NCI-H187 treated with DMSO at 0.1 percent for 48 hours (cell line): ENCODE data around the gene ALAS1.

ENCODE experiments used
- DNase-seq: peaks from one replicate; lab custom pipeline; 2025; lab: John Stamatoyannopoulos, UW

ALAS1 gene

DNA sequence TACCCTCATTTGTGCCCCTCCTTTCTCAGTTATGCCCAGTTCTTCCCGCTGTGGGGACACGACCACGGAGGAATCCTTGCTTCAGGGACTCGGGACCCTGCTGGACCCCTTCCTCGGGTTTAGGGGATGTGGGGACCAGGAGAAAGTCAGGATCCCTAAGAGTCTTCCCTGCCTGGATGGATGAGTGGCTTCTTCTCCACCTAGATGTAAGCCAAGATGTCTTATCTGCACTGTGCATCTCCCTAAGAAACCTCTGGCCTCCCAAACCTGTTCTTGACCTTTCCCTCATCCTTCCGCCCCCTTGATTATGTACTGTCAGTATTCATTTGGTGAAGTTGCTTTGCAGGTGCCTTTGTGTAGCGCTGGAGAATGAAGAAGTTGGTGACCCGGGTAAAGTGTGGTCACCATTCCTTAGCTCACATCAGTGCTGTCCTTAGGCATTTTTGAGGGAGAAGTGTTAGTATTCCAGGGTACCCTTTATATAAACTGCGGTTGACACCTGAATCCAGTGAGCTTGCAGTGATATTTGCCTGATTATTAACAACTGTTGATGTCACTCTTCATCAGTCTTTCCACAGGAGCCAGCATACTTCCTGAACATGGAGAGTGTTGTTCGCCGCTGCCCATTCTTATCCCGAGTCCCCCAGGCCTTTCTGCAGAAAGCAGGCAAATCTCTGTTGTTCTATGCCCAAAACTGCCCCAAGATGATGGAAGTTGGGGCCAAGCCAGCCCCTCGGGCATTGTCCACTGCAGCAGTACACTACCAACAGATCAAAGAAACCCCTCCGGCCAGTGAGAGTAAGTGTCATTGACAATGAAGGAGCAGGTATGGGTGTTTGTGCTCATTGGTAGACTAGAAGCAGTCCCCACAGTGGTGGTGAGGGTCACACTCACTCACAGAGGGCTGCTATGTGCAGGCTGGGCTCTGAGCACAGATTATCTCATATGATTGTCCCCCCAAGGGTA lies 966 bp downstream of the ALAS1 start:
- no peak for DNase-seq

DNA sequence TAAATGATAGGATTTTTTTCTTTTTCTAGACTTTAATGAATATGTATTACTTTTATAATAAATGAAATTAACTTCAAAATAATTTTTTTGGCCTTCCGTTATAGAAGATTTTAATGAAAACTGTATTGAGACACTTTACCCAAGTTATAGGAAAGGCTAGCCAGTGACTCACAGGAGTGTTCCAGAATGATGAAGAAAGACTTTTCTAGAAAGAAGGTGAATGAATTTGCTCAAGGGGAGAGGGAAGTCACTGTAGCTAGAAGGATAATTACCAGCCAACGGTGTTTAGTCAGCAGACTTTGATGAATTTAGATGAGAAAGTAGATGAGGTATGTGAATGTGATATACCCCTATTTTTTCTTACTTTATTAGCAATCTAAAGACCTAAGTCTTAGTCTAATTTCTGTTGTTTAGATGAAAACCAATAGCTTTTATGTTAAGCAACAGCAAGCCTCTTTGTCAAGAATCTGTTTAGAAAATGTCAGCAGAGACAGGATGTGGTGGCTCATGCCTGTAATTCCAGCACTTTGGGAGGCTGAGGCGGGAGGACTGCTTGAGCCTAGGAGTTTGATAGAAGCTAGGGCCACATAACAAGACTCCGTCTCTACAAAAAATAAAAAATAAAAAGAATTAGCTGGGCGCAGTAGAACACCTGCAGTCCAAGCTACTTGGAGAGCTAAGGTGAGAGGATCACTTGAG lies 3.2 kb downstream of the ALAS1 start:
- DNase-seq: no peak

DNA sequence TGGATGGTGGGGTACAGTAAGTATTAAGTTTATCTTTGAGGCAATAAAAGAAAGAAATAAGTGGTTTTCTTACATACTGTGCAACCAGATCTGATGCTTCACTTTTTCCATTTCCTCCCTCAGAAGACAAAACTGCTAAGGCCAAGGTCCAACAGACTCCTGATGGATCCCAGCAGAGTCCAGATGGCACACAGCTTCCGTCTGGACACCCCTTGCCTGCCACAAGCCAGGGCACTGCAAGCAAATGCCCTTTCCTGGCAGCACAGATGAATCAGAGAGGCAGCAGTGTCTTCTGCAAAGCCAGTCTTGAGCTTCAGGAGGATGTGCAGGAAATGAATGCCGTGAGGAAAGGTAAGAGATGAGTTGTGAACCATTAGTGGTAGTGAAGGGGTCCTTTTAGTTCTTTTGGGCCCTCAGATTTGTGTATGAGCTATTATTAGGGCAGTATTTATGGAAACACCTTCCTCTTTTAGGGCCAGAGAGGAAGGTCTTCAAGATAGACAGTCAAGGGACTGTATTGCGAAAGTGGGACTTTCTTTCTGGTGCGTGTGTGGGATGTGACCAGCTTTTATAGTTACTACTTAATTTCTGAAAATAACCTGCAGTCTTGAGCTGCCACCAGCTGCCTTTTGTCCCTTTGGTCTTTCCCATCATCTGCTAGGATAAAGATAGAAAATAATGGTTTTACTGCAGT lies 4.6 kb downstream of the ALAS1 start:
- DNase-seq: no peak

DNA sequence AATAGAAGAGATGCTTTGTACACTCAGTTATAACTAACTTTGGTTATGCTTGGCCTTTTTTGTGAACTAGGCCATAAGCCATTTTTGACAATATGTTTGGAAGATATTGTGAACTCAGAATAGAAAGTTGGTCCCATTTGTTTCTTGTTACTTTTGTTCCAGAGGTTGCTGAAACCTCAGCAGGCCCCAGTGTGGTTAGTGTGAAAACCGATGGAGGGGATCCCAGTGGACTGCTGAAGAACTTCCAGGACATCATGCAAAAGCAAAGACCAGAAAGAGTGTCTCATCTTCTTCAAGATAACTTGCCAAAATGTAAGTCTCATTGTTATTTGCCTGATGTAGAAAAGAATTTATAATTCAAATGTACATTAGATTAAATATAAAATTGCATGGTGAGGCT lies 5.7 kb downstream of the ALAS1 start:
- DNase-seq: no peak

DNA sequence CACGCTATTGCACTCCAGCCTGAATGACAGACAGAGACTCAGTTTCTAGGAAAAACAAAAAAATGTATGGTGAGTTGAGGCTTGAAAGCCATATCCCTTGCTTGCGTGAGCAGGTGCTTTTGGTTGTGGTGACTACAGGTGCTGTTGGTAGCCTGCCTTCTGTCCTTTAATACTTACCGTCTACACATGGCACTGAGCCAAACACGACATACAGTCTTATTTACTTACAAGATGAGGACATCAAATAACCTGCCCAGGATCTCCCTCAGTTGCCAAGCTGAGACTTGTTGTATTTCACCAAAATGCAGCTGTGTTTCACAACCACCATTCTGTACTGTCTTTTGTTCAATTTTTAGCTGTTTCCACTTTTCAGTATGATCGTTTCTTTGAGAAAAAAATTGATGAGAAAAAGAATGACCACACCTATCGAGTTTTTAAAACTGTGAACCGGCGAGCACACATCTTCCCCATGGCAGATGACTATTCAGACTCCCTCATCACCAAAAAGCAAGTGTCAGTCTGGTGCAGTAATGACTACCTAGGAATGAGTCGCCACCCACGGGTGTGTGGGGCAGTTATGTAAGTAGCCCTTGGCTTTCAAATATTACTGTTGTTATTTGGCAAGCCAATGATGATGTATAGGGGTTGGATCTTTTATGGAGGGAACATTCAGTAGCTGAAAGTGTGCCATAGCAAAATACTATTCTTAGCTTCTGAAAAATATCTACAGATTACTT lies 6.5 kb downstream of the ALAS1 start:
- peak; percentile 31 for DNase-seq

DNA sequence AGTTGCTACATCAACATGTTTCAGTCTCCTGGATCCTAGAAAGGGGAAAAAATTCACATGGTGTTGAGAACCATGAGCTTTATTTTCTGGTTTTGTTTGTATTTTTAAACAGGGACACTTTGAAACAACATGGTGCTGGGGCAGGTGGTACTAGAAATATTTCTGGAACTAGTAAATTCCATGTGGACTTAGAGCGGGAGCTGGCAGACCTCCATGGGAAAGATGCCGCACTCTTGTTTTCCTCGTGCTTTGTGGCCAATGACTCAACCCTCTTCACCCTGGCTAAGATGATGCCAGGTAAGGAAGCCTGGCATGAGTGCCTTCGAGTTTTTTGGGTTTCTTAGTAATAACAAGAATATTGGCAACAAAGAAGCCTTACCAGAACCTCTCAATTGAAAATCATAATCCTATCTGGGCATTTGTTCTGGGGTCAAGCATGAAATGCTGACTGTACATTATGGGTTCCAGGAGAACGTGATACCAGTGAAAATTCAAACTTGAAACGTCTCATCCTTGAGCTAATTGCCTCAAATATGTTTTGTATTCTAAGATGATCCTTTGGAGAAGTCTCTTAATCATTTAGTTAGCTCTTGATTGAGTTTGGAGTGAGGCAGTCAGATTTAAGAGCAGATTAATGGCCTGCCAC lies 7.9 kb downstream of the ALAS1 start:
- no peak for DNase-seq

DNA sequence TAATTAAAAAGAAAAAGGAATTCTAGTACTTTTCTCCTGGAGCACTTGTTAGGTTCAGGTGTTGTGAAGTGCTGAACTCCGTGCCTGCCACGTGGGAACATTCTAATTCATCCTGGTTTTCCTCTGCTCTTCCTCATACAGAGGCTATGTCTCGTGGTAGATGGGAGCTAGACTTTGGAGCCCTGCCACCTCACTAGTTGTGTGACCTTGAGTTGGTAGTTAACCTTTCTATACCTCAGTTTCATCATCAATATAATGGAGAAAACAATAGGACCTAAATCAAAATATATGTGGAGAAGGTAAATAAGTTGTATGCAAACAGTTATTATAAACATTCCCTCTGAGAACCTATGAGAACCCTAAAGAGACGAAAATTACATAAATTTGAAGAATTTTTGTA lies 10.6 kb downstream of the ALAS1 start:
- DNase-seq: no peak

DNA sequence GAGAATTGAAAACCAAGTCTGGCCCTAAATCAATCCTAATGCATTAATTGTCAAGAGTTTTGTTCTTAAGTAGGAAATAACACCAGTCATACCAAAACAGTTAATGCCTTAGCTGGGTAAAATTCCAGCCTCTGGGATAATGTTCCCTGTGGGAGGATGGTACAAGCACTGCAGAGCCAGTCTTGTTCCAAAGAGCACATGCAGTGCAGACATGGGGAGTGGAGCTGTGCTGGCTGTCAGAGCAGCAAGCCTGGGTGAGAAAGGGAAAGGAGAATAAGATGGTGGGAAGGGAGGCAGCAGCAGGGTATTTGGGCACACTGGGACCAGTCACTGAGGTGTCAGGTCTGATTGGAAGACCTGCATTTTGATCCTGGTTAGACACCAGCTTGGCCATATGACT lies 12.1 kb downstream of the ALAS1 start:
- no peak for DNase-seq

DNA sequence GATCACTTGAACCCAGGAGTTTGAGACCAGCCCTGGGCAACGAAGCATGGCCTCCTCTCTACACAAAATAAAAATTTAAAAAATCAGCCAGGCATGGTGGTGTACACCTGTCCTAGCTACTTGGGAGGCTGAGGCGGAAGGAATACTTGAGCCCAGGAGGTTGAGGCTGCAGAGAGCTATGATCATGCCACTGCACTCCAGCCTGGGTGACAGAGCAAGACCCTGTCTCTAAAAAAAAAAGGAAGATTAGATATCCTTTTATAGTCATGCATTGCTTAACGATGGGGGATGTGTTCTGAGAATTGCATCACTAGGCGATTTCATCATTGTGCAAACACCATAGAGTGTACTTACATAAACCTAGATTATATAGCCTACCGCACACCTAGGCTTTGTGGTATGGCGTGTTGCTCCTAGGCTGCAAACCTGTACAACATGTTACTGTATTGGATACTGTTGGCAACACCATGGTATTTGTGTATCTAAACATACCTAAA lies 12.6 kb downstream of the ALAS1 start:
- DNase-seq: no peak

DNA sequence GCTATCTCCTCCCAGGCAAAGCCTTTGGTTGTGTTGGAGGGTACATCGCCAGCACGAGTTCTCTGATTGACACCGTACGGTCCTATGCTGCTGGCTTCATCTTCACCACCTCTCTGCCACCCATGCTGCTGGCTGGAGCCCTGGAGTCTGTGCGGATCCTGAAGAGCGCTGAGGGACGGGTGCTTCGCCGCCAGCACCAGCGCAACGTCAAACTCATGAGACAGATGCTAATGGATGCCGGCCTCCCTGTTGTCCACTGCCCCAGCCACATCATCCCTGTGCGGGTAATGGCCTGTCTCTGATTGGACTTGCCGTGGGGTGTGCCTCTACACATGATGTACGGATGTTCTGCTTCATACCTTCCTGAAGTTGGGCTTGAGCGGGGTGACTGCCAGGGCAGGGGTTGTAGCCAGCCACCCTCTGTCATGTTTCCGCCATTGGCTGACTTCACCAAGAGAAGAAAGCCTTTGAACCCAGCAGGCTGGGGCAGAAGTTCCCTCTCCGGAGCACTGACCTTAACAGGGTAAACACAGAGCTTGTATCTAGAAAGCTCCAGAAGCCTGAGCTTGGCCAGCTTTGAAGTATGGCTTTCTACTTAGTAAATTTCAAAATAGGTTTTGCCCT lies 13.4 kb downstream of the ALAS1 start:
- DNase-seq: no peak

DNA sequence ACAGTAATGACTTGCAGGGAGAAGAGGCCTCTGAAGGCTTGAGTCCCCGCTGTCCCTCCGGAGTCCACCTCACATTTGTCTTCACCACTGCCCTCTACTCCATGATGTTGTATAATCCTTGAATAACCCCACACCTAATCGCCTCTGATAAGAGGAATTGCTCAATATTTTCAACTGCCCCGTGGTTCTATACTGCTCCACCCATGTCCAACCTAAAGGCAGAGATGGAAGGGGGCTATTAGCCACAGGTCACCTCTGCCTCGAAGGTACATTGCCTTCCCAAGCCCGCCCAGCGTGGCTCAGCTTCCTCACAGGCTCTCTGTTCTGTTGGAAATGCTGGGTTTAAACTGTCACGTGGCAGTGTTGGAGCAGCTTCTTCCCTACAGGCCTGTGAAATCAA lies 15.0 kb downstream of the ALAS1 start:
- DNase-seq: no peak

DNA sequence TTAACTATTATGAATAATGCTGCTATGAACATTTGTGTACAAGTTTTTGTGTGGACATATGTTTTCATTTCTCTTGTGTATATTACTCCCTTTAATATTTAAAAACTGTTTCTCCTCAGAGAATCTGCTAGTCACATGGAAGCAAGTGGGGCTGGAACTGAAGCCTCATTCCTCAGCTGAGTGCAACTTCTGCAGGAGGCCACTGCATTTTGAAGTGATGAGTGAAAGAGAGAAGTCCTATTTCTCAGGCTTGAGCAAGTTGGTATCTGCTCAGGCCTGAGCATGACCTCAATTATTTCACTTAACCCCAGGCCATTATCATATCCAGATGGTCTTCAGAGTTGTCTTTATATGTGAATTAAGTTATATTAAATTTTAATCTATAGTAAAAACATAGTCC lies 15.9 kb downstream of the ALAS1 start:
- no peak for DNase-seq

DNA sequence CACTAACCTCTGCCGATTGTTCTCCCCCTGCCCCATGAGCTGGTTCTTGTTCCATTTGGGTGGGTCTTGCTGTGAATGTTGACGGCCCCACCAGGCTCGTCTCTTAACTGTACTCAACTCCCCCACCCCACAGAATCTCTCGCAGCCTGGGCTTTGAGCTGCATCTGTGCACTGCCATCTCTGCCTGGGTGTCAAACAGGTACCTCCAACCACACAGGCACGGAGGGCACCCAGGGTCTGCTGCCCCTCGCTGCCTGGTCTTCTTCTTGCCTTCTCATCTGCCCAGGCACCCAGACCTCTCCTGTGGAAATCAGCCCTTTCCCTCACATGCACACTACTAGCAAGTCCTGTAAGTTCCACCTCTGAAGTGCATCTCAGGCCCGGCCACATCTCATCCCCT lies 17.4 kb downstream of the ALAS1 start:
- no peak for DNase-seq

DNA sequence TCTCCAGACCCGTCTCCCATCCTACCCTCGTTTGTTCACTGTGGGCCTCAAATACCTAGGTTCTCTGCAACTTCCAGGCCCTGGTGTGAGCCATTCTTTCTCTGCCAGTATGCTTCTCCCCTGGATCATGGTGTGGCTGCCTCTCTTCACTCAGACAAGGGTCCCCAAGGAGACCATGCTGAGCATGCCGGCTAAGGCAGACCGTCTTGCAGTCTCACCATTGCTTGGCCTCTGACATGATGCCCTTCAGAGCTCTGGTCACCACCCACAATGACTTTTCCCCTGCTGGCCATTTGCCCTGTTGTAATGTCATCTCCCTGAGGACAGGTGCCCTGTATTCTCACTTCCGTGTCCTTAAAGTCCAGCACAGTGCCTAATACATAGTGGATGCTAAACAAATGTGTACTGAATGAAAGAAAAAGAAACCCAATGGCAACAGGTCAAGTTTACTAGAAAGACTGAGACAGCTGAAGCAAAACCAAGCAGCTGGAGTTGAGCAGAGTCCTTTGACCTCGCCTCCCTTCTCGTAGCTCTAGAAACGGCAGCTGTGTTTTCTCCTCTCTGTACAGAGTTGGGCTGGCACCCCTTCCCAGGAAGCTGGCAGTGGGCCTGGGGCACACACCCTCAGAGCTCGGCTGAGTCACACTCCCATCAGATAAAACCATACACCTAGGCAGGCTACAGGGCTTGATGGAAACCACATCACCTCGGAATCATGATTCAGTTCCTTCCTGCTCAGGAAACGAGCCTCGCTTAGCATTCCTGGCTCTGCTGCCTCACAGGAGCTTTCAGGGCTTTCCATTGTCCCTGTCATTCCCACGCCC lies 18.8 kb downstream of the ALAS1 start:
- DNase-seq: no peak

DNA sequence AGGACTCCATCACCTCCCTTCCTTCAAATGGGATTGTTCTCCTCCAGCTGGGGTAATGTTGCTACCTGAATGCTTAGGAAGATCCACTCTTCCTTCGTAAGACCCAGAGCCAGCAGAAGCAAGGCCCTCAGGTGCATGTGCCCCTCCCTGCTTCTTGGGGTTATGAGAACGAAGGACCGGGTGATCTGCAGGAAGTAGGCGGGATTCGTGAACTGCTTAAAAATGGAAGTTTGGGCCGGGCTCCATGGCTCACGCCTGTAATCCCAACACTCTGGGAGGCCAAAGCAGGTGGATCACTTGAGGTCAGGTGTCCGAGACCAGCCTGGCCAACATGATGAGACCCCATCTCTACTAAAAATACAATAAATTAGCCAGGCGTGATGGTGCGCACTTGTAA lies 19.4 kb downstream of the ALAS1 start:
- no peak for DNase-seq

DNA sequence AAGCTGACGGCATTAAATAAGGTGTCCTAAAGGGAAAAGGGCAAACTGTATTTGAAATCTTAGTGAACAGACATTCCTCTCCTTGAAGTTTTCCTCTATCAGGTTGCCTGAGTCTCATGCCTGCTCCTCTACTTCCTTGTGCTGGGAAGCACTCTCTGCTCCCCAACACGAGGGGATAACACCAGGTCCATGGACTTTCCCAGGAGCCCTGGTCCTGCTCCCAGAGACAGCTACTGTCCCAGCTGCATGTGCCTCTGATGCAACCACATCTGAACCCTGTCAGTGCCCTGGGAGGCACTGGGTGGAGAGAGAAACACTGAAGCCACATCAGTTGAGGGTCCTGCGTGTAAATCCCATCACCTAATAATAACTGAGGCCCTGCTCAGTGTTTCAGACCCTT lies 20.1 kb downstream of the ALAS1 start:
- no peak for DNase-seq

DNA sequence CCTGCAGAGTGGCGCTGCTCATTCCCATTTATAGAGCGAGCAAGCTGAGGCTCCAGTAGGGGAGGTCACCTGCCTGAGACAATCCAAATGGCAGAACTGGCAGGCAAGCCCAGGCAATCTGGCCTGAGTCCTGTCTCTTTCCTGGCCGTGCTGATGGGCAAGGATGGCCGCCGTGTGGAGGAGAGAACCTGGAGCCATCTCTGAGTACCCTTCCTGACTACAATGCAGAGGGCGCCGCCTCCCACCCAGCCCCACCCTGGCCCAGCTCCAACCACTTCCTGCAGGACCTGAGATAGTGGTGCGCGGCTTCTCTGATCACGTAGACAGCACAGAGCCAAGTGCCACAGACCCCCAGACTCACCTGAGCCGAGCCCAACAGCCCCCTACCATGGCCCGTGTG lies 20.5 kb downstream of the ALAS1 start:
- no peak for DNase-seq

DNA sequence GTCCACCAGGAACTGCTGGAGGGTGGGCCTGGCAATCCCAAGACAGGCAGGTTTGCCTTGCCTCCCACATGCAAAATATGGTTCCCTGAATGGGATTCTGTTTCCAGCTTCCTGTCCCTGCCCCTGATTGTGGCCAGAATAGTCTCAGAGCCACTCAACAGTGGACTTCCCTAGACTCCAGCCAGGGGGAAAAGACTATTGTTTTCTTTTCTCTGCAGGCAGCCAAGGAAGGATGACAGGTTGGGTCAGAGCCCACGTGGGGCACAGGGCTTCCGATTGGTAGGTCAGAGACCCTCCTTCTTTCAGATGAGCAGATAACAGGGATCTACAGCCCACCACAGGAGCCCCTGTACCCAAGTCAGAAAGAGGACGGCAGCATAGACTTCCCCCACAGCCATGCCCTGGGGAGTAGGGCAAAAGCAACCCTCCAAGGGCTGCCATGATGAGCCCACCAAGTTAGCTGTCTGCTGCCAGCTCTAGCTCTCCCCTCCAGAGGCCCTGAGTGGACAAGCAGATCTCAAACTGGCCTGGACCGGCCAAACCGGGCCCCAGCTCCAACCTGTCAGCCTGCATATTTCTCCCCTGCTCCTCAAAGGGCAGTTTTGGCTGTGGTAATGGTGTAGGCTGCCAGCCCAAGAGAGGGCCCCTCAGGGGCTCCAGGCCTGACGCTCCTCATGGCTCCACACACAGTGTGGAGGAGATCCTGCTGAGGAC lies 21.1 kb downstream of the ALAS1 start:
- DNase-seq: no peak

DNA sequence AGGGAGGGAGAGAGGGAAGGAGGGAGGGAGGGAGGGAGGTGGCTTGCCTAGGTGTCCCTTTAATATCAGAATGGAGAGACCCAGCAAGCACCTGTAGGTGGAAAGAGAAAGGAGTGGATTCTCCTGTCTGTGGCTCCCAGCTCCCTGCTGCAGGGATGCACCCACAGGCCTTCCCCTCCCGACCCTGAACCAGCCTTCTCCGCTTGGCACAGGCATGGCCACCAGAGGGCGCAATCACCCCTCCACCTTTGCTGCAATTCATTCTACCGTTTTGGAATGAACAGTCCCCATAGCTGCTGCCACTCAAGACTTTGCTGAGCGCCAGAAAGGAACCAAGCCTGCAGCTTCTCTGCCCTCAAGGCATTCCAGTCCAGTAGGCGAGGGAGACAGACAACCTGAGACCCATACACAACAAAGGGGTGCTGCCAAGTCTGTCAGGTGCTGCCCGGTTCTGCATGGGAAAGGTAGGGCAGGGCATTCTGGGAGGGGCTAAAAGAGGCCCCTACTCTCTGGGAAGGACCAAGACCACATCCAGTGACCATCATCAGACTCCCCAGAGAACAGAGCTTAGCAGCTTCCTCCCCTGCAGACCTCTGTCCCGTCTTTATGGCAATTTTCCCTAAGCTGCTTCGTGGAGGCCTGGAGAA lies 22.5 kb downstream of the ALAS1 start:
- DNase-seq: no peak
